ENCODE results near the gene AKR7A2.

AKR7A2 gene

DNA sequence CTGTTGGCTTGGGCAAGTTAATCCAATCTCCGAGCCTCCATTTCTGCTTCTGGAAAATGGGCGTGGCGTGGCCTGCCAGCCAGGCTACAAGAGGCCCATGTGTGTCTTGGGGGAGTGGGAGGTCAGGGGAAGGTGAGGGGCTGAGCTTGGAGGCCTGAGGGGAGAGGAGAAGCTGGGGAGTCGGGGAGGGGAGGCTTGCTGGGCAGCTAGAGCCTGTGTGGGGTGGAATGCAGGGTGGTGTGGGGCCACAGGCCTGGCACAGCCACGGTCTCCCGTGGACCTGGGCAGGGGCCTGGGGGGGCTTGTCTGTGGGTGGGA lies 14.8 kb upstream of the AKR7A2 start:
- in situ Hi-C loops (cut with MboI; ENCODE audit: low sequenced_read_pairs), result no loop called here

DNA sequence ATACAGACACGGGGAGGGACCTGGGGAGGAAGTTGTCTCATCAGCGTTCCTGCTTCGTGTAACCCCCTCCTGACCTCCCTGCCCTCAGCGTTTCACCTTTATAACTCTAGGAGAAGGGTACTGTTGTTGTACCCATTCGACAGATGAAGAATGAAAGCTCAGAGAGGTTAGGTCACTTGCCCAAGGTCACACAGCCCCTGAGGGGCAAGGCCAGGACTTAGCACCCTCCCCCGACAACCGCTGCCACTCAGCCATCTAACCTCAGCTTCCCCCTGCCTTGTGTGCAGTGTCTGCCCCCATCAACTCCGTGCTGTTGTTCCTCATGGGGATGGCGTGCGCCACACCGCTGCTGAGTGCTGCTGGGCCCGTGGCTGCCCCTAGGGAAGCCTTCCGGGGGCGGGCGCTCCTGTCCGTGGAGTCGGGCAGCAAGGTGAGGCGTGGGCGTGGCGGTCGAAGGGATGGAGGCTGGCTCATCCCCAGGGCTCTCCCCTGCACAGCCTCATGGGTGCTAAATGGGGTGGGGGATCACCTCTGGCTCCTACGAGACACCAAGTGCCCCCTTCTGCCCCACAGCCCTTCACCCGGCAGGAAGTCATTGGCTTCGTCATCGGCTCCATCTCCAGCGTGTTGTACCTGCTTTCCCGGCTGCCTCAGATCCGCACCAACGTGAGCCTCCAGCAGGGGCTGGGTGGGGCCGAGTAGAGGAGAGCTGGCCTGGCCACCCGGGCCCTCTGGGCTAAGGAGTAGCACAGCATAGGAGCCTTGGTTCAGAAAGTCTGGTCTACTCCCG lies 14.2 kb upstream of the AKR7A2 start:
- in situ Hi-C loops (cut with MboI; ENCODE audit: low sequenced_read_pairs), result no loop called here

DNA sequence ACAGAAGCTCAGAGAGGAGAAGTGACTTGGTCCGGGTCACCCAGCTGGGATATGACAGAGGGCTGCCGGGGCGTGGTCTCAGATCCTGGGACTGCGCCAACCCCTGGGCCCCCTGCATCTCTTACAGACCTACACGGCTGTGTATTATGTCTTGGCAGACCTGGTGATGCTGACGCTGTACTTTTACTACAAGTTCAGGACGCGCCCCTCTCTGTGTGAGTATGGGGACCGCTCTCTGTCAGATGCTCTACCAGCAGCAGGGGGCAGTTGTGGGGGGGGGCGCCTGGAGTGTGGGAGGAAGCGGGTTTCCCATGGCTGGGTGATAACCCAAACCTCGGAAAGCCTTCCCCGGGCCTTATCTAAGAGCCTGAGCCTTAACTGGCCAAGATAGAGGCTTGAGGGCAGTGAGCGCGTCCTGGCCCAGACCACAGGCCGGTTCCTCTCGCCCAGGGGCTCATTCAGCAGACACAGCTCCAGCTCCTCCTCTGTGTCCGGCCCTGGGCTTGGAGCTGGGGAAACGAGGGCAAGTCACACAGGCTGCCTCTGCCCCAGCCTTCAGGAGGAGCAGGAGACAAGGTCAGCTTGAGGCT lies 13.5 kb upstream of the AKR7A2 start:
- in situ Hi-C loops (cut with MboI; ENCODE audit: low sequenced_read_pairs), result no loop called here

DNA sequence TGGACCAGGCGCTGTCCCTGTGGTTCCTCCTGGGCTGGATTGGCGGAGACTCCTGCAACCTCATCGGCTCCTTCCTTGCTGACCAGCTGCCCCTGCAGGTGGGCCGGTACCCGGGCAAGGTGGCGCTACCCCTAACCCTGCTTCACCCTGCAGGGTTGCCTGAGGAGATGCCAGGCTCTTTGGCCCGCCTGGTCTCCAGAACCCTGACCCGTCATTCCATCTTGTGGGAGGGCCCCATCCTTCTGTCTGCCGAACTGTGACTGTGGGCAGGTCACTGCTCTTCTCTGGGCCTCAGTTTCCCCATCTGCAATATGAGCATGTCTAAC lies 12.7 kb upstream of the AKR7A2 start:
- in situ Hi-C loops (cut with MboI; ENCODE audit: low sequenced_read_pairs), result no loop called here

DNA sequence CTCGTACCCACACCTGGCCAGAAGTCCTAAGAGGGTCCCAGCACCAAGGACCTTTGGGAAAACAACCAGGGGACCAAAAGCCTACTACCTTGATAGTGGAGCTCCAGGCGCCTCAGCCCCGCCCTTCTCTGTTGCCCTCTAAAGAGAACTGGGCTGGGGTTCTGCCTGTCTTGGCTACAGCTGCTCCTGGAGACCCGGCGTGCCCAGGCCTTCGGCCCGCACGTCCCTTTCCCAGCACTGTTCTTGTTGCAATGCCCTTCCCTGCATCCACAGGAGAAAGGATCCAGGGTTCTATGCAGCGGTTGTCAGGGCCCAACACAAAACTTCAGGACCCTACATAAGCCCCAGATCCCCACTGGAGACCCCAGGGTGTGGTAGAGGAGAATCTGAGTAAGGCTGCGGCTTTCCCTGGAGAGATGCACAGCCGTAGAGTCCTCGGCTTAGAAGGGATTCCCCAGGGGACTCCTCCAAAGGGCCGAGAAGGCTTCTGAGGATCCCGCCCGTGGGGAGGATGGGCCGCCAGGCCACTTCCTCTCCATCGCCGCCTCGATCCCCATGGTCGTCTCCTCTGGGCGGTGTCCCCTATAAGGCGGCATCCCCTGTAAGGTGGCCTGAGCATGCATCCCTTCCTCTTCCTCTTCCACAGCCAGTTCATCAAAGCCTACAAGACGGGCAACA lies 12.2 kb upstream of the AKR7A2 start:
- in situ Hi-C loops (cut with MboI; ENCODE audit: low sequenced_read_pairs), result no loop called here

DNA sequence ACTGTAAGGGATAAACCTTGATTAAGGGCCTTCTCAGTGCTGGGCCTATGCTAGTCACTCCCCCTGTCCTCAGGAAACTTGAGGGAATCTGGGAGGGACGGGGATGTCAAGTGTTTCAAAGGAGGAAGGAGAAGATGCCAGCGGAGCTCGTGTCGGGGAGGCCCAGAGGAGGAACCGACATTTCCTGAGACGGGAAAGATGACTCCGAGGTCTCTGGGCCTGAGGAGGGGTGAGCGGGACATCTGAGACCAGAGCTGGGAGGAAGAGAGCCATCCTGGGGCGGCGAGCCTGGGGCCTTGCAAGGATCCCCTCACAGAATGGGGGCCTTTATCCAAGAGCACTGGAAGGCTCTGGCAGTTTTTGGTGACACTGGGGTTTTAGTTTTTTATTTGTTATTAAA lies 10.5 kb upstream of the AKR7A2 start:
- in situ Hi-C loops (cut with MboI; ENCODE audit: low sequenced_read_pairs), result no loop called here

DNA sequence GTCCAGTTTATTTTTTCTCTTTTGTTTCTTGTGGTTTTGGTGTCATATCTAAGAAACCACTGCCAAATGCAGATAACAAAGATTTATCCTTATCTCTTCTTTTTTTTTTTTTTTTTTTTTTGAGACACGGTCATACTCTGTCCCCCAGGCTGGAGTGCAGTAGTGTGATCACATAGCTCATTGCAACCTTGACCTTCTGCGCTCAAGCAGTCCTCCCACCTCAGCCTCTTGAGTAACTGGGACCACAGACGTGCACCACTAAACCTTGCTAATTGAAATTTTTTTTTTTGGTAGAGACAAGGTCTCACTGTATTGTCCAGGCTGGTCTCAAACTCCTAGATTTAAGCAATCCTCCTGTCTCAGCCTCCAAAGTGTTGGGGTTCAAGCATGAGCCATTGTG lies 9.1 kb upstream of the AKR7A2 start:
- in situ Hi-C loops (cut with MboI; ENCODE audit: low sequenced_read_pairs), result no loop called here

DNA sequence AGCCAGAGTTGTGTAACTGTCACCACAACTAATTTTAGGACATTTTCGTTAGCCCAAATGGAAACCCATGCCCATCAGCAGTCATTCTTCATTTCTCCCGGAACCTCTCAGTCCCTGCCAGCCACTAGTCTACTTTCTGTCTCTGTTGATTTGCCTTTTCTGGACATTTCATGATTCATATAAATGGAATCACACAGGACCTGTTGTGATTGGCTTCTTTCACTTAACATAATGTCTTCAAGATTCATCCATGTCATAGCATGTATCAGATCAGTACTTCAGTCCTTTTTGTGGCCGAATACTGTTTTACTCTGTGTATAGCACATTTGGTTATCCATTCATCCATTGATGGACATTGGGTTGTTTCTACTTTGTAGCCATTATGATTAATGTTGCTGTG lies 7.3 kb upstream of the AKR7A2 start:
- in situ Hi-C loops (cut with MboI; ENCODE audit: low sequenced_read_pairs), result no loop called here

DNA sequence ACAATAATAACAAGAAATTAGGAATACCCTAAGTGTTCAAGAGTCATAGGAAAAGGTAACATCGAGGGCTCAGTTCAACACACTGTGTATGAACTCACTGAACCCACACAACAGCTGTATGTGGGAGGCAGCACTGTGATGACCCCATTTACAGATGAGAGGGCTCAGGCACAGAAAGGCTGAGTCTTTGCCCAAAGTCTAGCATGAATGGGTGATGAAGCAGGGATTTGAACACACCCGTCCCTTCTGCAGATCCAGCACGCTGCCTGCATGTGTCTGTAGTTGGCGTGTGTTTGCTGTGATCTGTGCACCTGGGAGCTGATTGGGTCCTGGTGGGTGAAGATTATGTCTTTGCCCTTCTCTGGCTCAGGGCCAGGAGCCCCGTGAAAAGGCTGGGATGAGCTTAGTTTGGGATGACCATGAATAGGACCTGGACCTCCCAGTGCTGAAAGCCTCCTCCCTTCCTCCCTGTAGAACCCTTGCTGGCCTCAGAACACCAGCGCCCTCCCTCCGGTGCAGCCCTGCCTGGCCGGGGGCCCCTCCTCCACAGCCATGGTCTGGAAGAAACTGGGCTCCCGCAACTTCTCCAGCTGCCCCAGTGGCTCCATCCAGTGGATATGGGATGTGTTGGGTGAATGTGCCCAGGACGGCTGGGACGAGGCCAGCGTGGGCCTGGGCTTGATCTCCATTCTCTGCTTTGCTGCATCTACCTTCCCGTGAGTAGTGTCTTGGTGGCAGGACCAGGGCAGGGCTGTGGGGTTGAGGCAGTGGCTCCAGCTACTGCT lies 5.4 kb upstream of the AKR7A2 start:
- in situ Hi-C loops (cut with MboI; ENCODE audit: low sequenced_read_pairs), result no loop called here

DNA sequence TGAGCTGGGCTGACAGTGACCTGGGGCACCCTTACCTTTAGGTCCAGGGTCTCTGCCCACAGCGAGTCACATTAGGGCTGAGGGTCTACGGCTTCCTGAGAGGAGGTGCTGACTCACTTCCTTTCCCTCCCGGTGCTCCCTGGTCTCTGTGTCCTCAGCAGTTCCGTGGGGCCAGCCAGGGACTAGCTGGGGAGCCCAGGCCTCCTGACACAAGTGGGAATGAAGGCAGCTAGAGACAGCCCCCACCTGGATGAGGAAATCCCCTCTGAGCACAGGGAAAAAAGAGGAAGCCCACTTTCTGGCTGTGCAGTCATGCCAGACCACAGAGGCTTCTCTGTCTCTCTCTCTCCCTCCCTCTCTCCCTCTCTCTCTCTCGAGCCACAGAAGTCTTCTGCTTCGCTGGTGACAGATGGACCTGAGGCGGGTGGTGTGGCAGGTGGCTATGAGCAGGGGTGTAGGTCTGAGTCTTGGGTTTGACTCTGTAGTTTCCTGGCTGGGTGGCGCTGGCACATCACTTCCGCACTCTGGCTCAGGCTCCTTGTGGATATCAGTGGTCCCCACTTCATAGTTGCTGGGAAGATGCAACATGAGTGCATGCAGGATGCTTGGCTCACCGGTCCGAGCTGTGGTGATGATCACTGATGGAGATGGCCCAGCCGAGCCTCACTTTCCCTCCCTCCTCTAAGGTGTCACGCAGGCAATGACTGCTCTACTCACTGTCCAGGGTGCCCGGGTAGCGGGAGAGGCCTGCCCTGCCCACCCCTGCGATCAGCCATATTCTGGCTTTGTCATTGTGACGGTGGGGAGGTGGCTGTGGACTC lies 3.6 kb upstream of the AKR7A2 start:
- in situ Hi-C loops (cut with MboI; ENCODE audit: low sequenced_read_pairs), result no loop called here

DNA sequence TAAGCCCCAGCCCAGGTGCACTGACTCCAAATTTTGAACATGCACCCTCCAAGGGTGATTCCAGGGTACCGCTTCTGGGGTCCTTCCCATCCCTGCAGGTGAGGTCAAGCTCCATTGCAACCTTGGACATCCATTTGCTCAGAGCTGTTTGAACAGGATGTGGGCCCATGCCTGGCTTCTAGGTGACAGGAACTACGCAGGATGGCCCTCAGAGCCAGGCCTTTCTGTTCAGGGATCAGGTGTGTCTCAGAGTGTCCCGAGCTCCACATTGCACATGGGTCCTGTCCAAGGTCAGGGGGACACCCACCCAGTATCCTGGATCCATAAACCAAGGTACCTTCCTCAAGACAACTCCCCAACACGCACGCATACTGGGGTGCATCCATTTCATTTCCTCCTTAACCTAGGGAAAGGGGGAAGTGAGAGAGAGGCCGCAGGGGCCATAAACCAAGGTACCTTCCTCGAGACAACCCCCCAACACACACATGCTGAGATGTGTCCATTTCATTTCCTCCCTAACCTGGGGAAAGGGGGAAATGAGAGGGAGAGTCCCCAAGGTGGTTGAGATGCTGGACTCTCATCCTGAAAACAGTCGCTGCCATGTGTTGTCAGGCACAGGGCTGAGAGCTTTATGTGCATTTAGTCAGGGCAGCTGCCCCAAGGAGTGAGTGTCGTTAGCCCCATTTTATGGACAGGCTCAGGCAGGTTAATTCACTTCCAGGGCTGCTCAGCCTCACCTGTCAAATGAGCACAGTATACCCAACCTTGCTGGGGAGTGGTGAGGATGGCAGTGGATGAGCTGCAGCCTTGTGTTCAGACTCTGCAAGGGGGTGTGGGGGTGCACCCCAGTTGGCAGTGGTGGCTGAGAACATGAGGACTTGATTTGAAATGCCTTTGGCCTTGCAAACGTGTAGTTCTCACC lies 2.3 kb upstream of the AKR7A2 start:
- in situ Hi-C loops (cut with MboI; ENCODE audit: low sequenced_read_pairs), result no loop called here

DNA sequence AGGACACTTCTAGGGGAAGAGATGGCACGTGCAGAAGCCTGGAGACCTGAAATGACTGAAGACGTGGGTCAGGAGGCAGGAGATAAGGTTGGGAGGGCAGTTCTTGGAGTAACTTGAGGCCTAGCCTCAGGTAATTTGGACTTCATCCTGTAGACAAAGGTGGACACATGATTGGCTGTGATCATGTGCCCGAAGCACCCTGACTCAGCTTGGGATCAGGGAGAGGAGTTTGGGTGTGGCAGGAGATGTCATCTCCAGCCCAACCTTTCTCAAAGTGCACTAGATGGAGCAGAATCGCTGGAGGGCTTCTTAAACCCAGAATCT lies 1.7 kb upstream of the AKR7A2 start:
- in situ Hi-C loops (cut with MboI; ENCODE audit: low sequenced_read_pairs), result no loop called here

DNA sequence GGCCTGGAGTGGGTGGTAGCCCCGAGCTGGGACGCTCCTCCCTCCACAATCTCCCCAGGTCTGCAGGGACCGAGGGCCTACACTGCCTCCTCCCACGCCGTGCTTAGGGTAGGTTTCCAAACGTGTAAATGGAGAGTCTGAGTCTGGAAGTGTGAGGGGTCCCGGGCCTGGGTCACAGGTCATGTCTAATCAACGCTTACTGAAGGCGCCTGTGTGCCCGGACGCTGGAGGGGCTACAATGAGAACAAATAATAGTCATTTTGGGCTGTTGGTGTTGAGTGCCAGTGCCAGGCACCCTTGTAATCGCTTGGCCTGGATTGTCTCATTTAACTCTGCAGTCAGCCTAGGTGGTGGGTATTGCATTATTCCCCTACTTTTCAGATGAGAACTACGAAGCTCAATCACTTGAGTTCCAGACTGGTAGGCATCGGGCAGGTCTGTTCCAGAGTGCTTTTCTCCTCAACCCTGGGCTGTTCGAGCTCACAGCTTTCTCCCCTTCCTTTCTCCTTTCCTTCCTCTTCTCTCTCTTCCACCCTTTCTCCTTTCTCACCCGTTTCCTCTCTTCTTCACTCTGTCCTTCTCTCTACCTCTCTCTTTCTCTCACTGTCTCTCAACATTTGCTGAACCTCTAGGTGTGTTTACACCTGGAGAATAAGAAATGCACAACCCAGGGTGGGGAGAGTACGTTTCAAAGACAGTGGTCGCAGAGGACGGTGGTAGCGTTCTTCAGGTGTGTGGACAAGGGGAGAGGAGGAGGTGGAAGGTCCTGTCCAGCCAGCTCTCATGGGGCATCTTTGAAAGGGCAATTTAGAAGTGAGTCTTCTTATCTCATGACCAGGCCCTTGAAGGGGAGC lies 1.1 kb upstream of the AKR7A2 start:
- in situ Hi-C loops (cut with MboI; ENCODE audit: low sequenced_read_pairs), result no loop called here

DNA sequence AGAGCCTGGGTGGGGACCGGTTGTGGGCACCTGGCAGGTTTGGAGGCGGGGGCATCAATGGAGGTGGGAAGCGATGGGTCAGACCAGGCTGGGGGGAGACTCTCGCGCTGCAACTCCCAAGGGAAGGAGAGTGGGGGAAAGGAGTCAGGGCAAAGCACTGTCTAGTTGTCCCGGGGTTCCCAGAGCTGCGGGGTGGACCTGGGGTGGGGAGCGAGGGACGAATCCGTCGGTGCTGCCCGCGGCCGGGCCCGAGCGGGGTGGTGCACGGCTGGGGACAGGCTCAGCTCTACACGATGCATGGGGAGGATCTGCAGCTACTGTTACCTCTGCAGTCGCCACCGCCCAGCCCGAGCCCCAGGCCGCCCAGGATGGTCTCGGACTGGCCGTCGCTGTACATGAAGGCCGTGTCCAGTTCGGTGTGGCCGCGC lies 427 bp downstream of the AKR7A2 start:
- in situ Hi-C loops (cut with MboI; ENCODE audit: low sequenced_read_pairs), result no loop called here

DNA sequence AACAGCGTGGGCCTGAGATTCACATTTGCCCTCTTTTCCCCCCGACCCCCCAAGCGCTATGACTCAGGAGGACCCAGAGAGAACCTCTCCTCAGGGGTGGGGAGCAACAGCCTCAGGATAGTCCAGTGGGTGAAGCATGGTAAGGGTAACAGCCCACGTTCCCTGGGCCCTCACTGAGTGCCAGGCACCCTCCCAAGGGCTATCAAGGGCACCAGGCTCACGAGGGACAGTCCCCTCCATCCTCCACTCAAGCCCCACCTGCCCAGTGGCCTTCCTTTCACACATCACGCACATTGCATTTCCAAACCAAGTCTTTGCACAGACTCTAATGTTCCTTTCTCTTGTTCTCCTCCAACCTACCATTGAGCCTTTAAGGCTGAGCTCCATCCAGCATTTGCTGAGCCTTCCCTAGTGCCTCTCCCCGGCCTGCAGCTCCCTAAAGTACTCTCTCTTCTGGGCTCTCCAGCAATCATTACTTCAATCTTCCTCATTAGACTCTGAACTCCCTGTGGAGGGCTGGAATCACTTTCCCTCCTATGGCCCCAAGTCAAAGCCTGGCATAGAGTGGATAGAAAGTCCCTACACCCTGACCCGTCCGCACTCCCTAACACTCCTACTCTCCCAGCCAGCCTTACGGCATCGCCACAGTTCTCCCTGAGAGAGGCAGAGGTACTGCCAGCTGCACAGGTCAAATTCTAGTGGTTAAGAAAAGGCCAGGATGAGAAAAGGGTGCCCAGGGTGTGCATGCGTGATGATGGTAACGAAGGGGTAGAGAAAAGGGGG lies 1.0 kb downstream of the AKR7A2 start:
- in situ Hi-C loops (cut with MboI; ENCODE audit: low sequenced_read_pairs), result no loop called here

DNA sequence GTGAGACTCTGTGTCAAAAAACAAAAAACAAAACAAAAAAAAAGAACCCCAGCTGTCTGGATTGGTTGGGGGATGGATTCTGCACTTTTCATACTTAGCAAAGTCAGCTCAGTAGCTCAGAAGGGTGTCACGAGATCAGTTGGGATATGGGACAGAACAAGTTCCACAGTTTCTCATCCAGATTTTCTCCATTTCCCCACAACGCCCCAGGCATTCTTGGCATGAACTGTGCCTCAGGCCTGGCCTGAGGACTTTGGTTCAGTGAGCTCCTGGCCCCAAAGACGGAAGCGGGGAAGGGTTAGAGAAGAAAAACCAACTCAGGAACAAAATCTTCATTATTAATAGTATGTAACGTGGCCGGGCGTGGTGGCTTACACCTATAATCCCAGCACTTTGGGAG lies 1.9 kb downstream of the AKR7A2 start:
- in situ Hi-C loops (cut with MboI; ENCODE audit: low sequenced_read_pairs), result no loop called here

DNA sequence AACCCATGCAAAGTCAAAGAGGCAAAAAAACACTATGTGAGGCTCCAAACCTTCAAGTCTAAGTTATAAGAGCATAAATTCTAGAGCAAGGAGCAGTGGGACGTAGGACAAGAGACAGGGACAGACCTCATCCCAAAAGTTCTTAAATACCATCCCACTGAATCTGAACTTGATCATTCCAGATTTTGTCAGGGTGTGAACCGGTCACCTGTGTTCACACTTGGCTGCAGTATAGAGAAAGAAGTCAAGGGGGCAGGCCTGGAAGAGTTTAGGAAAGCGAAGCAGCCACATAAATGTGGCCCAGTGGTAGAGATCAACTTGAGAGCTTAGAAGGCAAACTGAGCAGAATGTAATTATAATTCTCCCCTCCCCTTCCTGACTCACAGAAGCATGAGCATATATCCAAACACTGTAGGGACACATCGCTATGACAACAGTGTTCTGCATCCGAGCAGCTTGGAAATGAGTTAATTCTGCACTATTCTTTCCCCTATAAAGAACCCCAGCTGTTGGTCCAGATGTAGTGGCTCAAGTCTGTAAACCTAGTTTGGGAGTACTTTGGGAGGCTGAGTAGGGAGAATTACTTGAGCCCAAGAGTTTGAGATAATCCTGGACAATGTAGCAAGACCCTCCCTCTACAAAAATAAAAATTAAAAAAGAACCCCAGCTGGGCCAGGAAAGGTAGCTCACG lies 2.7 kb downstream of the AKR7A2 start:
- in situ Hi-C loops (cut with MboI; ENCODE audit: low sequenced_read_pairs), result no loop called here

DNA sequence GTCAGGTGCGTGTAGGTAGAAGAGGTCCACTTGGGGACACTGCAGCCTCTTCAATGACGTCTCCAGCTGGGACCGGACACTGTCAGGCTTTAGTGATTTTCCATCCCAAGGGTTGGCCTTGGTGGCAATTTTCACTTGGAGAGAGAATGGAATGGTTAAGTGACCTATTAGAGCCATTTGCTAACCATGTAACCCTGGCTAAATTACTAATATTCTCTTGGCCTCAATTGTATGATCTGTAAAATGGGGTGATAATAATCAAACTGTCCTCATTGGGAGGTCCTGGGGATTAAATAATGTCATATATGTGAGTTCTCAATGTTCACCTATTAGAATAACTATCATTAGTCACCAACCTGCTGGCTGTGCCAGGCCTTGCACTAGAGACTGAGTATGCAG lies 3.4 kb downstream of the AKR7A2 start:
- in situ Hi-C loops (cut with MboI; ENCODE audit: low sequenced_read_pairs), result no loop called here
